Urothelium cell line (cell line): ENCODE data around the gene FGF5.

ENCODE experiments used
- DNase-seq: peaks from one replicate; pipeline ENCODE4 v3.0.0; 2011; ENCODE audit warnings: low spot score, mixed read lengths
- FAIRE-seq: peaks from 2 replicates; lab custom pipeline; 2011; peaks lifted over from hg19 to GRCh38; lab: Jason Lieb, UNC

FGF5 gene

DNA sequence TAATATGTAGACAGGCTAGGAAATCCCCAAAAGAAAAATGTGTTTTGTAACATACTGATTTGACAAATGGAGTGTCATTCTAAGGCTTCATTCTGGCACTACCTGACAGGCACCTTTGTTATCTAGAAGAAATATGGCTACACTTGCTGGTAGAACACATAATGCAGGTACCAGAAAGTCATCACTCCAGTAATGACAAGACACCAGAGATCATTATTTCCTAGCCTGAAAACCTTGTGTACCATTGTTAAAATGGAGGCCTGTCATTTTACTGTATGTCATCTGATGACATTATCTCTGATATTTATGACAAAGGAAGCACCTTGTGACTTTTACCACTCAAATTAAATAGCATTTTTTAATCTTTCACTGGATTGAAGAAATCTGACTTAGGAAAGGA lies 13.5 kb upstream of the FGF5 start:
- DNase-seq (no peak), FAIRE-seq (no peak)

DNA sequence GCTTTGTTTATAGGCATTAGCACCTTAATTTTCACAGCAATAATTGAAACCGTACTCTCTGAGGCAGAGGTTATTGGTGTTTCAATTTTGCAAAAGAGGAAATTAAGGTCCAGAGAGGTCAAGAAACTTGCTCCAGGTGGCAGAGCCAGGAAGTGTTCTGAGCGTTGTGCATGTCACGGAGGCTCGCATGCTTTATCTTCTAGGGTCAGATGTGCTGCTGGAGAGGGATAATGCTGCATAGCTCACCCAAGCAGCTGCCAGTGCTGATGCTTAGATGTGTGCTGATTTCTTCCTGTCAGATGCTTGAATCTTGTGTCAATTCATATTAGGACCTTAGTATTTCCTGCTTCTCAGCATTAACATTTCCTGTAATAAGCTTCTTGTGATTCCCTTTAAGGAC lies 13.0 kb upstream of the FGF5 start:
- DNase-seq: no peak
- FAIRE-seq: no peak

DNA sequence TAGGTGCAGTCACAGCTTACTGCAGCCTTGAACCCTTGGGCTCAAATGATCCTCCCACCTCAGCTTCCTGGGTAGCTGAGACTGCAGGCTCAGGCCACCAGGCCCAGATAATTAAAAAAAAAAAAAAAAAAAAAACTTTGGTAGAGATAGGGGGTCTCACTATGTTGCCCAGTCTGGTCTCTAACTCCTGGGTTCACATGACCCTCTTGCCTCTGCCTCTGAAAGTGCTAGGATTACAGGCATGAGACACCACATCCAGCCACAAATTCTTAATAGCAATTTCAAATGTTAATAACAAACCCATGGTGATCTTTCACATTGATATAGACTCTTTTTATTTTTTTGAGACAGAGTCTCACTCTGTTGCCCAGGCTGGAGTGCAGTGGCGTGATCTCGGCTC lies 12.3 kb upstream of the FGF5 start:
- no peak for FAIRE-seq
- DNase-seq: no peak

DNA sequence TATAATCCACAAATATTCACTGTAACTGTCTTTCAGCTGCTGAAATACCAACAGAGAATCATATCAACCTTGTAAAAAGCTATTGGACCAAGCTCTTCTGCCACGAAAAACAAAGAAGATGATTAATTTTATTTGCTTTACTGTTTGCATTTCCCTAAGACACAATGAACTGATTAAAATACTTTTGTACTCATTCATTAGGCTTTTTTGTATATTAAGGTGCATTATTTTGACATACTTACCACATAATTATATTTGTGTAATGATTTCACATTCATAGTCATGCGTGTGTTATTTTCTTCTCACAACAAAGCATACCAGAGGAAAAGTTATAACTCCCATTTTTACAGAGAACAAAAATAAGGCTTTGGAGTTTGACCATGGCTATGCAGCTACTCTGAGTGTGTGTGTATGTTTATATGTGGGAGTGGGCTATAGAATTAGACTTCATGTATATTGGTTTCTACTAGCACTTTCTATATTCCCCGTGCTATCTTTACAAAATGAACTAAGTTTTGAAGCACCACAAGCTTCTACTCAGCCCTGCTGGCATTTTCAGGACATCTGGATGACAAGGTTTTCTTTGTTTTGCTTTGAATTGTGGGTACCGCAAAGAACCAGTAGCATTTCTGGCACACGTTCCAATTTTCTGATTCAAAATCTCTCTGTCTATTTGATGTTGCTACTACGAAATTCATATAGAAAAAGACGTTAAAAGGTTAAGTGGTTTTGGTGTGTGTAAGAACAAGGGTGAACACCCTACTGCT lies 11.0 kb upstream of the FGF5 start:
- DNase-seq (no peak), FAIRE-seq (no peak)

GRCh38 chr4:80257851-80258250 lies 8.6 kb upstream of the FGF5 start:
- DNase-seq (no peak), FAIRE-seq (no peak)

GRCh38 chr4:80259012-80259411 lies 7.5 kb upstream of the FGF5 start:
- FAIRE-seq (no peak), DNase-seq (no peak)

GRCh38 chr4:80259817-80260216 lies 6.6 kb upstream of the FGF5 start:
- no peak for DNase-seq
- no peak for FAIRE-seq

DNA sequence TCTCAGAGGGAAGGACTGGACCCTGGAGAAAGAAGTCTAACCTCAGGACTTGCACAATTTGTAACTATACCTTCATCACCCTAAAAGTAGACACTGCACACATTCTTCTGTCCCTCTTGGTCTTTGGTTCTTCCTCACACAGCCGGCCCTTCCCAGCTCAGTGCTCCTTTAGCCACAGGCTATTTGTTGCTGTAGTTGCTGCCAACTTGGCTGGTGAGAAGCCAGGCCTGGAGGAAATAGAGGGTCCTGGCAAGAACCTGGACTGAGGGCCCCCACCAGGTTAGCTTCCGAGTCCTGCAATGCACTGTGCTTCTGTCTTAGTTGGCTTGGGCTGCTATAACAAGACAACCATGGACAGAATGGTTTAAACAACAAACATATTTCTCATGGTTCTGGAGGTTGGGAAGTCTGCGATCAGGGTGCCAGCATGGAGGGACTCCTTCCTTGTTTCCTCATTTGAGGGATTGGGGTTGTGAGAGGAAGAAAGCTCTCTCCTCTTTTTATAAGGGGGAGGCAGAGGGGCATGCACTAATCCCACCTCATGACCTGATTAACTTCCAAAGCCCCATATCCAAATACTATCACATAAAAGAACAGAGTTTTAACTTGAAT lies 4.4 kb upstream of the FGF5 start:
- DNase-seq (no peak), FAIRE-seq (no peak)

- FAIRE-seq (no peak), DNase-seq (no peak)
These were observed 2.7 kb upstream of the FGF5 start for GRCh38 chr4:80263541-80264351.

DNA sequence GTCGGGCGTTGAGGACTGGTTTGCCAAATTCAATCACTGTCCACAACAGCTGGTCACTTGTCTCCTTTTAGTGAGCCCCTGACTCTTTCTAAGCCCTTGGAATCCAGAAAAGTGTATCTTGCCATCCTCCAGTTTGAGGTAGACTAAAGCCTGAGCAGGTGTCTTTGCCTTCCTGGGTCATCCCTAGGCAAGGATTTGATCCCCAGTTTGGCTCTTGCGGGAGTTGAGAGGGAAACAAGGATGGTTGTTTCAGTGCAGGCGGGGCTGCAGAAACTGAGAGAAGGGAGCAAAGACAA lies 2.2 kb upstream of the FGF5 start:
- FAIRE-seq (no peak), DNase-seq (no peak)

- FAIRE-seq (no peak), DNase-seq (no peak)
These were observed 1.6 kb upstream of the FGF5 start for GRCh38 chr4:80264825-80265224.

DNA sequence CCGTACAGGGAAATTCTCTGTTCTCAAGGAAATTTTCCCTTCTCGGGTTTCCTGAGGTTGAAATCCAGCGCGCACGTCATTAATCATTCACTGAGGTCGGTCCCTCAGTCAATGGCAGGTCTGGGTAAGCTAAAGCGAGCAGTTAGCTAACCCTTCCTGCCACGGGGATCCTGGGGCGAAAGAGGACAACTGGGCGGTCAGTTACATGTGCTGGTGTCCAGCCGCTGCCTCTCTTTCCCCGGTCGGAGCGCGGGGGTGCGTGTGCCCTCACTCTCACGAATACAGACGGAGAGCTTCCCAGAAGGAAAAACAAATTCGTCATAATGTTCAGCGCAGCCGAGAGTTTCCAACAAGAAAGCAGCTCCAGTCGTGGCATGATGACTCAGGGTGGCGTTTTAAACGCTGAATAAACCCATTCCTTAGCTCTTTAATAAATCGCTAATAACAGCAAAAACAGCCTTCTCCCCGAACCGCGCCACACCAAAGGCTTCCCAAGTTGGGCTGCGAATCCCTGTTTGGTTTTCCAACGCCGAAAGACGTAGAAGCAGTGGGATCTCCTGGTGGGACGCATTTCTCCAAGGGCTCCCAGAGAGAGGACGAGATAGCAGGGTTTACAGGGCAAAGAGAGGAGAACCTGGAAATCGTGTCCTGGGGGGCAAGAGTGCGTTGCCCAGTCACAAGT lies 752 bp upstream of the FGF5 start:
- no peak for FAIRE-seq
- DNase-seq: peak; percentile 32

DNA sequence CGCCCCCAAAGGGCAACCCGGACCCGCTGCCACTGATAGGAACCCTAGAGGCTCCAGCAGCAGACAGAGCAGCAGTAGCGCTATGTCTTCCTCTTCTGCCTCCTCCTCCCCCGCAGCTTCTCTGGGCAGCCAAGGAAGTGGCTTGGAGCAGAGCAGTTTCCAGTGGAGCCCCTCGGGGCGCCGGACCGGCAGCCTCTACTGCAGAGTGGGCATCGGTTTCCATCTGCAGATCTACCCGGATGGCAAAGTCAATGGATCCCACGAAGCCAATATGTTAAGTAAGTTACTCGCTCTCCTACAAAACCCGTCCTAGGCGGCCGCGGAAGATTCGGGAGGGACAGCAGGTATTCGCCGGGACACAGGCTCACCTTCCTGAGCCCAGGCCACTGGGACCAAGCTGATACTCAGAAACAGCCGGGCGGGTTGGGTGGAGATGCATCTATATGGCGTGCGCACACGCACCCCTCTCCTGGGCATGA lies 477 bp downstream of the FGF5 start:
- FAIRE-seq: peak; percentile 53

GRCh38 chr4:80268081-80268823 lies 1.8 kb downstream of the FGF5 start:
- FAIRE-seq (no peak), DNase-seq (no peak)

More for the DNA sequence above, 477 bp downstream of the FGF5 start:
- peak; percentile 49 for DNase-seq

DNA sequence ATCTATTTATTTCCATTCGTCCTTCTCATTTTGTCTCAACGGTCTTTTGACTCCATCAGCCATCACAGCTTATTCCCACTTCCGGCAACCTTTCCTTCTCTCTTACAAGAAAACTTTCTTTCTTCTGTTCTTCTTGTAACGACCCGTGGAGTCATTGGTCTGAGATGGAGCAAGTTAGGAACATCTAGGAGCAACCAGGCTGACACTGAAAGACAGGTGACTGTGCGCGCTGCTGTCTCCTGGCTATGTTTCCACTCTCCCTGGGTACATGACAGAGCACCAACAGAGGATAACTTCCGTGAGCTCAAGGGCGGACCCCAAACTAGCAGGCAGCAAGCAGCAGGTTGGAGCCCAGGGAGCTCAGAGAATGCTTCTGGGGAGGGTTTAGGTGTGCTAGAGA lies 2.5 kb downstream of the FGF5 start:
- FAIRE-seq (no peak), DNase-seq (no peak)

- FAIRE-seq: no peak
- DNase-seq: no peak
These were observed 3.9 kb downstream of the FGF5 start for GRCh38 chr4:80270321-80270720.

- DNase-seq (no peak), FAIRE-seq (no peak)
These were observed 4.4 kb downstream of the FGF5 start for GRCh38 chr4:80270868-80271267.

DNA sequence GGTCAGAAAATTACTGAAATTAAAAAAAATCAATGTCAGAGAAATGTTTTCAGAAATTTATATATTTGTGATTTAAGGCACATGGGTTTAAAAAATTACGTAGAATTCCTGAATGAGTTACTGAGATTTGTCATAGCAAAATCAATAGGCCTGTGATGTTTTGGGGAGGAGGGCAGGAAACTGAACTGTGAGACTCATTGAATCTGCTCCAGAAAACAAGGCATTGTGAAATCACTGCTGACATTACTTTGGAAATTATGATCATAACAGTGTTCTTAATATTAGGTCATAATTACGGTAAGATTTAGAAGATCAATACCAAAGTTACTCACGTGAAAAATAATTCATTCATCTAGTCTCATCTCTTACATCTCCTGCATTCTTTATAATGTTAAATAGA lies 5.3 kb downstream of the FGF5 start:
- no peak for FAIRE-seq
- DNase-seq: no peak

GRCh38 chr4:80276931-80277330 lies 10.5 kb downstream of the FGF5 start:
- DNase-seq (no peak), FAIRE-seq (no peak)

GRCh38 chr4:80279751-80280150 lies 13.3 kb downstream of the FGF5 start:
- no peak for DNase-seq
- FAIRE-seq: no peak

- FAIRE-seq: no peak
These were observed 20.0 kb downstream of the FGF5 start for GRCh38 chr4:80286451-80286850.

More at GRCh38 chr4:80286451-80286850, 20.0 kb downstream of the FGF5 start:
- DNase-seq: no peak
